ENCODE measurements around the gene TYR.
A peak's percentile ranks its signal among the peaks of the same experiment; 100 is the strongest.
"Not testable (repeated sequence)": the region's sequence is repeated elsewhere in the genome, so short reads cannot be mapped to it uniquely, and the experiment has no call there.

The TYR gene

DNA sequence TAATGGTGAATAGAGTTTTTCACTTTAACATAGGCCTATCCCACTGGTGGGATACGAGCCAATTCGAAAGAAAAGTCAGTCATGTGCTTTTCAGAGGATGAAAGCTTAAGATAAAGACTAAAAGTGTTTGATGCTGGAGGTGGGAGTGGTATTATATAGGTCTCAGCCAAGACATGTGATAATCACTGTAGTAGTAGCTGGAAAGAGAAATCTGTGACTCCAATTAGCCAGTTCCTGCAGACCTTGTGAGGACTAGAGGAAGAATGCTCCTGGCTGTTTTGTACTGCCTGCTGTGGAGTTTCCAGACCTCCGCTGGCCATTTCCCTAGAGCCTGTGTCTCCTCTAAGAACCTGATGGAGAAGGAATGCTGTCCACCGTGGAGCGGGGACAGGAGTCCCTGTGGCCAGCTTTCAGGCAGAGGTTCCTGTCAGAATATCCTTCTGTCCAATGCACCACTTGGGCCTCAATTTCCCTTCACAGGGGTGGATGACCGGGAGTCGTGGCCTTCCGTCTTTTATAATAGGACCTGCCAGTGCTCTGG is at the start of gene TYR:
Gene TYR (plus strand): TSS at position 185 of the 541 bp plus-strand sequence. CDS start 79 bp downstream, at position 264.
- DNase-seq (ENCODE audit: low read depth) = no peak

DNA sequence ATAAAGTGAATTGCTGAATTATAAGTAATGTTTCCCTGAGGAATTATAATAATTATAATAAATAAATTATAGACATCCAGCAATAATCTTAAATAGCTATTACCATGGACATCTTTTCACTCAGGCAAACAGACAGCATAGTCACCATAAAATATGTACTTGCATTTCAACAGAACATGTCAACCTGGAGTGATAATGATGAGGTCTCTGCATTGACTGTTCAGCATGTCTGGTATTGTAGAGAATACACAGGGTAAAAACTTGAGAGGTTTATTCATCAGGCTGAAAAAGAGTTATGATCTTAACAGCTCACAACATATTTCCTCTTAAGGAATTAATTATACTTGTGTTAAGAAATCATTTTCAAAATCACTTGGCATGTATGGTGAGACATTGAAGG is 41.1 kb upstream of the TYR start:
- DNase-seq (ENCODE audit: low read depth) = no peak

GRCh38 chr11:89147229-89147628 is 30.4 kb upstream of the TYR start:
- no peak for DNase-seq (ENCODE audit: low read depth)

DNA sequence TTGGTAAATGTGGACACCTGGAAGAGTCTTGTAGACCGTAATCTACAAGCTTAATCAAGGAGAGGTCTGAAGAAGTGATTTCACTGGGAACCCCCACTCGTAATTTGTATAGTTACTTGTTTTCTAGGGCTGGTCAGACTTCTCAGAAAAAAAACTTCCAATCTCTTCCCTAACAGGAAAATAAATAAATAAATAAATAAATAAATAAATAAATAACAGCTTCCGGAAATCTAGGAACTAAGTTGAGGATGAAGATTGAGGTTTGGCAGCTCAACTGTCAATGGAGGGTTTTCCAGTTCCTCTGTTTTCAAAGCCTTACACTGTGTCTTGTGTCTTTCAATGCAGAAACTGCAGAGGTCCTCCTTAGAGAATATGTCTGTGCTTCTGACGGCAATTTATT is 17.7 kb upstream of the TYR start:
- no peak for DNase-seq (ENCODE audit: low read depth)

- DNase-seq (ENCODE audit: low read depth) = no peak
Measured at GRCh38 chr11:89161949-89162348, 15.7 kb upstream of the TYR start.

DNA sequence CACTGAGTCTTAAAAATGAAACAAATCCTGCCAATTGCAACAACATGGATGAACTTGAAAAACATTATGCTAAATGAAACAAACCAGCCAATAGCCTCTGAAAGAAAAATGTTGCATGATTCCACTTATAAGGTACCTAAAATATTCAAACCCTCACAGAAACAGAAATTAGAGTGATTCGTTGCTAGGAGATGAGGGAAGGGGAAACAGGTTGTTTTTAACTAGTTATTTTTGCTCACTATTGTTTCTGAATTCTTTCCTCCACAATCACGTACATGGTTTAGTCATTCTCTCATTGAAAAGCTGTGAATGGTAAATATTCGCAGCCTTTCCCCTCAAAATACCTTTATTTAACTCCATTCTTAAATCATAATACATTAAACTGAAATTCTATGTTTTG is 14.0 kb upstream of the TYR start:
- DNase-seq (ENCODE audit: low read depth) = no peak

GRCh38 chr11:89168396-89168795 is 9.3 kb upstream of the TYR start:
- no peak for DNase-seq (ENCODE audit: low read depth)

DNA sequence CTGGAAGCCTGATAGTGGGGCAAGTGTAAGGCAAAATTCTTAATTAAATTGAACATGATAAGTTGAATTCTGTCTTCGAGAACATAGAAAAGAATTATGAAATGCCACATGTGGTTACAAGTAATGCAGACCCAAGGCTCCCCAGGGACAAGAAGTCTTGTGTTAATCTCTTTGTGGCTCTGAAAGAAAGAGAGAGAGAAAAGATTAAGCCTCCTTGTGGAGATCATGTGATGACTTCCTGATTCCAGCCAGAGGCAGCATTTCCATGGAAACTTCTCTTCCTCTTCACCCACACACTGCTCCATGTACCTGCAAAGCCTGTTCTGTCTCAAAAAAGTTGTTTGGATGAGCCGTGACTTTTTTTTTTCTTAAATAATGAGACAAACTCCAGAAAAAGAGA is 1.9 kb upstream of the TYR start:
- DNase-seq (ENCODE audit: low read depth) = no peak

DNA sequence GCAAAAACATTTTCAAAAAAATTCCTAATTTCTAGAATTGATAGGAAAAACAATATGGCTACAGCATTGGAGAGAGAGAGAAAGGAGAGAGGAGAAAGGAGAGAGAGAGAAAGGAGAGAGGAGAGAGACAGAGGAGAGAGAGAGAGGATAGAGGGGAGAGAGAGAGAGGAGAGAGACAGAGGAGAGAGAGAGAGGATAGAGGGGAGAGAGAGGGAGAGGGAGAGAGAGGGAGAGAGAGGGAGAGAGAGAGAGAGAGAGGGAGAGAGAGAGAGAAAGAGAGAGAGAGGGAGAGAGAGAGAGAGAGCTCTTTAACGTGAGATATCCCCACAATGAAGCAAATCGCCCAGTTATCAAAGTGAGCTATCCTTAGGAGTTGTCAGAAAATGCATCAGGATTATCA is 737 bp upstream of the TYR start:
- DNase-seq (ENCODE audit: low read depth) = no peak

DNA sequence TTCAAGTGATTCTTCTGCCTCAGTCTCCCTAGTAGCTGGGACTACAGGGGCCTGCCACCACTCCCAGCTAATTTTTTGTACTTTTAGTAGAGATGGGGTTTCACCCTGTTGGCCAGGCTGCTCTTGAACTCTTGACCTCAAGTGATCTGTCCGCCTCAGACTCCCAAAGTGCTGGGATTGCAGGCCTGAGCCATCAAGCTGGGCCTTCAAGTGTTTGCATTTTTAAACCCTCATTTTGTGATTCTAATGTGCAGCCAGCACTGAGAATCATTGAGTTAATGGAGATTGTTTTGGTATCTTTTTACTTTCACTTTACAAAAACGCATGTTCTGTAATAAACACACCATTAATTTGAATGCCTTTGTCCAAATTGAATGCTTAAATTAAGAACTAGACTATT is 3.4 kb downstream of the TYR start:
- DNase-seq (ENCODE audit: low read depth) = no peak

DNA sequence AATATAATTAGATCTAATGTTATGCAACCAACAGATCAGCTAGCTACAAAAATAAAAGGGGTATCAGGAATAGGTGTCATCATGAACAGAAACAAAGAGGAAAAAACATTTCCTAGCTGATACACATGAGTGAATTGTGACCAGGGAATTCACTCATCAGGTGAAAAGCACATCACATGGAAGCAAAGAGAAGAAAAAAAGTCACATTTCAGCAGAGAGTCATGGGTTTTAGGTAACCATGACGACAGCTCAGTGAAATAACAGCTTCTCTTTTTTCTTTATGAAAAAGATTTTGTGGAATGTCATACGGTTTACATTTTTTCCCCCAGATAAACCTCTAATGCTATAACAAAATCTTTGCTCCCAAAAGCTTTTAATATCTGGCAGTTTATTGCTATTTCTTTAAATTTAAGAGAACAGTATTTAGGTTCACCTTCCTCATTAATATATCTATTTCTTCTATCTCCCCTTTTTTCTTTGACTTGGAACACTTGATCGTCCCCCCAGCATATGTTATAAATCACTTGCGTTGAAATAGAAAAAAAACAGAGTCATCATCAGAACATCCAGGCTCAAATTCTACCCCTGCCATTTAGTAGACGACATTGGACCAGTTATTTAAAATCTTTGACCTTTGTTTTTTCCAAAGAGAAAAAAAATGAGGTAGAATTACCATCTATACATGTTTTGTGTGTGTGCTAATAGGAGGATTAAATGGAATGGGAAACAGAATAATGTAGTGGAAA is 5.3 kb downstream of the TYR start:
- peak; percentile 19 for DNase-seq (ENCODE audit: low read depth)

DNA sequence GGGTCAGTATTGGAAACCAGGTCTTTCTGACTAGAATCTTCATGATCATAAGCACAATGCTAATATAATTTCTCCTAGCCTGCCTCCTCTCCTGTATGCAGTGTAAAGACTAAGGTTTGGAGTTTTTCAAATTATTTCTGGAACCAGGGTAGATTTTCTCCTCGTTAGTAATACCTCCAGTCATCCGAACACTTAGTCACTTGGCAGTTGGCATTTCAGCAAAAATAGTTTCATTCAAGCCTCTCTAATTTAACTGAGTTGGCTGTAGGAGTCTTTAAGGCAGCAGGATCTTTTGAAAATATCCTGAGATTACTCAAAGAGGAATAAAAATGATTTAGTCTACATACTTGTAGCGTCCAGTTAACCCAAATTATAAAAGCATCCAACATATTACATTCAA is 6.3 kb downstream of the TYR start:
- DNase-seq (ENCODE audit: low read depth) = peak; percentile 12

DNA sequence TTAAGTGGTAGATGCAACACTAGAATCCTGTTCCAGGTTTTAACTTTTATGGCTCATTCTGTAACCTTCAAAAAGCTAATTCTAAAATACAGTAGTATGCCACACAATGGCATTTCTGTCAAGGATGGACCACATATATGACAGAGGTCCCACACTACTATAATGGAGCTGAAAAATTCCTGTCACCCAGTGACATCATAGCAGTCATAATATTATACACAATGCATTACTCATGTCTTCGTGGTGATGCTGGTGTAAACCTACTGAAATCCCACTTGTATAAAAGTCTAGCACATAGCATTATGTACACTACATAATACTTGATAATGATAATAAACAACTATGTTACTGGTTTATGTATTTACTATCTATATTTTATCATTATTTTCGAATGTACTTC is 12.1 kb downstream of the TYR start:
- no peak for DNase-seq (ENCODE audit: low read depth)

DNA sequence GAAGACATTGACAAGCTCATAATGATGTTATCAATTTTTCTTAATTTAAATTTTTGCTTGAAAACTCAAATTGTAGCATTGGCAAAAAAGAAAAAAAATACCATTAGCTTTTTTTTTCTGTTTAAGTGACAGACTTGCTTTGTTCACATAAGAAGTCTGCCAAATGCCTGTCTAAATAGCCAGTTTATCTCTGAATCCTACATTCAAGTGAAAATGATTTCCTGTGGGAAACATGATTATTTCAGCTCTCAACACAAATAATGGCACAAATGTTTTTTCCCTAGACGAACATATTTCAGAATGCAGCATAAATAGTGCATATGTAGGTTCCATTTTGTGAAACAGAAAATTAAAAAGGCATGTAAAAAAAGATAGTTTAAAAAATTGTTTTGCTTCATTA is 23.5 kb downstream of the TYR start:
- no peak for DNase-seq (ENCODE audit: low read depth)

- DNase-seq (ENCODE audit: low read depth) = no peak
Measured at GRCh38 chr11:89203814-89204213, 26.1 kb downstream of the TYR start.

- no peak for DNase-seq (ENCODE audit: low read depth)
Measured at GRCh38 chr11:89205378-89205777, 27.7 kb downstream of the TYR start.

- no peak for DNase-seq (ENCODE audit: low read depth)
Measured at GRCh38 chr11:89220684-89221339, 43.1 kb downstream of the TYR start.

- DNase-seq (ENCODE audit: low read depth) = no peak
Measured at GRCh38 chr11:89235083-89235482, 57.4 kb downstream of the TYR start.

GRCh38 chr11:89235976-89236375 is 58.3 kb downstream of the TYR start:
- DNase-seq (ENCODE audit: low read depth) = no peak

GRCh38 chr11:89247007-89247406 is 69.3 kb downstream of the TYR start:
- DNase-seq (ENCODE audit: low read depth) = not testable (repeated sequence)

- DNase-seq (ENCODE audit: low read depth) = no peak
Measured at GRCh38 chr11:89249196-89249595, 71.5 kb downstream of the TYR start.

DNA sequence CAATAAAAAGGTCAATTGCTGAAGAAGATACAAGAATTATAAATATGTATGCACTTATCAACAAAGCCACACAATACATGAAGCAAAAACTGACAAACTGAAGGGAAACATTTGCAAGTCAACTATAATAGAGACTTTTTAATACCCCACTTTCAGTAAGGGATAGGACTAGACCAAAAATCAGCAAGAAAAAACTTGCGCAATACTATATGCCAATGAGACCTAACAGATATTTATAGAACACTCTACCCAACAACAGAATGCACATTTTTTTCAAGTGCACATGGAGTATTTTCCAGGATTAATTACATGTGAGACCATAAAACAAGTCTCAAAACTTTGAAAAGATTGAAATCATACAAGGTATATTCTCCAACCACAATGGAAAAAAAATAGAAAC is 83.8 kb downstream of the TYR start:
- DNase-seq (ENCODE audit: low read depth) = not testable (repeated sequence)

DNA sequence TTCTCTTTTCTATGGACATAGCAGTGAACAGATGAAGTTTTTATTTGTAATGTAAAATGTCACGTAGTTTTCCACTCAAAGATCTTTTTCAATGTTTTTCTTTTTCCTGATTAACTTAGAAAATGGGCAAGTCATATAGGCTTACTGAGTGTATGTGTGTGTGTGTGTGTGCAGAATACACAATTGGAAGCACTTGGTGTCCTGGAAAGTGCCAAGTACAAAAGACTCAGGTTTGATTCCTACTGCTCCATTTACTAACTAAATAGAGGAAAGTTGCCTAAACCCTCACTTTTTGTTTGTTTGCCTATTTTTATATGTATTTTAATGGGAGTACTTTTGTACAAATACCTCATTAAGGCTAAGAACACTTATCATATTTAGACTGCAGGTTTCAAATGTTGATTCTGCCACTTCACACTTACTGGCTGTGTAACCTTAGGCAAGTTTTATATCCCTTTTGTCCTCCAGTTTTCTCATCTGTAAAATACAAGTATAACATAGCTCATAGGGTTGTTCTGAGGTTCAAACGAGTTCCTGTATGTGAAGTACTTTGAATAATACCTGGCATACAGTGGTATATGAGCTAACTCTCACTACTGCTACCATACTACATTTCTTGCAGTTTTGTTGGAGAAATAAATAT is 90.1 kb downstream of the TYR start:
- no peak for DNase-seq (ENCODE audit: low read depth)

Data from fibroblast of gingiva (primary cell).